Colonic mucosa (tissue), 4 donors: ENCODE measurements around the gene EDIL3. TPM values are rescaled to one million over a fixed set of nuclear protein-coding genes. Genes with fewer than 3 reads are reported as not detected.
"Not testable (repeated sequence)": the region's sequence is repeated elsewhere in the genome, so short reads cannot be mapped to it uniquely, and the experiment has no call there.

ENCODE experiments used
- DNase-seq: peaks from one replicate; pipeline ENCODE4 v3.0.0-alpha.2; 2020
- H3K27ac ChIP-seq: fragments of 200-600 bp; one replicate; pipeline ENCODE4 v1.8.0; 2021
- H3K27me3 ChIP-seq: fragments of 200-600 bp; one replicate; pipeline ENCODE4 v1.8.0; 2021
- H3K36me3 ChIP-seq: fragments of 200-600 bp; one replicate; pipeline ENCODE4 v1.8.0; 2021
- H3K4me1 ChIP-seq: fragments of 200-600 bp; one replicate; pipeline ENCODE4 v1.8.0; 2021; ENCODE audit warnings: mild to moderate bottlenecking
- H3K4me3 ChIP-seq: fragments of 200-600 bp; one replicate; pipeline ENCODE4 v1.8.0; 2021
- H3K9ac ChIP-seq, 2 donors: one replicate each; pipeline ENCODE4 v1.7.0; 2013; ENCODE audit warnings: control low read depth in 2 of 2, low read depth in 2 of 2, low read length in 2 of 2
- H3K9me3 ChIP-seq: fragments of 200-600 bp; one replicate; pipeline ENCODE4 v1.8.0; 2021
- CTCF ChIP-seq: fragments of 200-600 bp; IDR thresholded peaks from one replicate; pipeline ENCODE4 v1.8.0; 2022; ENCODE audit warnings: antibody characterized with exemption, mild to moderate bottlenecking
- intact Hi-C: fragments of 100-400 bp; cut with DNase I; formaldehyde crosslinking; loops from one replicate; pipeline ENCODE4 v1.14.1; 2022
- total RNA-seq, 2 donors: library from RNA; stranded (reverse); fragmentation: NEBNext Ultra II Directional in 1 of 2; extraction: Animal tissue kit (Norgen Biotek cat#: 25700) in 1 of 2; gene quantifications; one replicate each; pipeline ENCODE4 v1.2.1, GENCODE V29; 2021
- donor health status: healthy.
- donor health status: DM: no; HTN: no; CAD: no.
- donor health status: DM: no; HTN: no; CAD: no.

EDIL3 gene
- total RNA-seq, 2 donors from 2014 or later = 23.6 to 27.5 TPM

GRCh38 chr5:84306601-84307000 is 78.1 kb downstream of the EDIL3 start:
- Histone ChIP-seq H3K36me3 (no peaks in the 10 kb centered on the region), H3K9me3 (no peaks in the 10 kb centered on the region), H3K9ac (no peak overlapping the region), H3K27ac (no peak overlapping the region), H3K4me3 (no peak overlapping the region), H3K27me3 (no peaks in the 10 kb centered on the region), H3K4me1 (no peaks in the 10 kb centered on the region)
- no peak for DNase-seq
- TF ChIP-seq CTCF = no peak
- intact Hi-C loops = no loop called here

GRCh38 chr5:84304599-84304998 is 80.1 kb downstream of the EDIL3 start:
- Histone ChIP-seq H3K27me3 (no peaks in the 10 kb centered on the region), H3K9ac (no peak overlapping the region), H3K4me3 (no peak overlapping the region), H3K4me1 (no peaks in the 10 kb centered on the region), H3K27ac (no peak overlapping the region), H3K36me3 (no peaks in the 10 kb centered on the region), H3K9me3 (no peaks in the 10 kb centered on the region)
- no peak for DNase-seq
- intact Hi-C loops = no loop called here
- no peak for TF ChIP-seq CTCF

- no peaks in the 10 kb centered on the region for H3K9me3 ChIP-seq
- H3K36me3 ChIP-seq = no peaks in the 10 kb centered on the region
- no peaks in the 10 kb centered on the region for H3K4me1 ChIP-seq
- H3K4me3 ChIP-seq = no peak overlapping the region
- H3K9ac ChIP-seq = no peak overlapping the region
- intact Hi-C loops = no loop called here
- H3K27ac ChIP-seq = no peak overlapping the region
- DNase-seq = no peak
- H3K27me3 ChIP-seq = no peaks in the 10 kb centered on the region
- no peak for TF ChIP-seq CTCF
Observed at GRCh38 chr5:84303315-84303714, 81.4 kb downstream of the EDIL3 start.

- Histone ChIP-seq H3K4me1 (no peaks in the 10 kb centered on the region), H3K9ac (no peak overlapping the region), H3K4me3 (no peak overlapping the region), H3K27ac (no peak overlapping the region), H3K27me3 (no peaks in the 10 kb centered on the region), H3K36me3 (no peaks in the 10 kb centered on the region), H3K9me3 (no peaks in the 10 kb centered on the region)
- intact Hi-C loops = no loop called here
- TF ChIP-seq CTCF = no peak
- no peak for DNase-seq
Observed at GRCh38 chr5:84301535-84301934, 83.1 kb downstream of the EDIL3 start.

GRCh38 chr5:84299959-84300358 is 84.7 kb downstream of the EDIL3 start:
- no peak for DNase-seq
- no peak for TF ChIP-seq CTCF
- Histone ChIP-seq H3K27ac (no peak overlapping the region), H3K27me3 (no peaks in the 10 kb centered on the region), H3K4me3 (no peak overlapping the region), H3K9ac (no peak overlapping the region), H3K4me1 (no peaks in the 10 kb centered on the region), H3K36me3 (no peaks in the 10 kb centered on the region), H3K9me3 (no peaks in the 10 kb centered on the region)
- intact Hi-C loops = no loop called here

GRCh38 chr5:84298628-84299027 is 86.1 kb downstream of the EDIL3 start:
- intact Hi-C loops = no loop called here
- Histone ChIP-seq H3K27me3 (no peaks in the 10 kb centered on the region), H3K9me3 (no peaks in the 10 kb centered on the region), H3K4me3 (no peak overlapping the region), H3K9ac (no peak overlapping the region), H3K36me3 (no peaks in the 10 kb centered on the region), H3K27ac (no peak overlapping the region), H3K4me1 (no peaks in the 10 kb centered on the region)
- no peak for DNase-seq
- no peak for TF ChIP-seq CTCF

- H3K4me3 ChIP-seq, H3K9ac ChIP-seq, H3K4me1 ChIP-seq, H3K36me3 ChIP-seq, H3K9me3 ChIP-seq, intact Hi-C loops, DNase-seq, H3K27me3 ChIP-seq, H3K27ac ChIP-seq: not testable (repeated sequence)
Observed at GRCh38 chr5:84297641-84298040, 87.0 kb downstream of the EDIL3 start.
